Muscle layer of duodenum (tissue), 2 donors: Measurements from ENCODE around the gene CDH9.

ENCODE experiments used
- H3K27ac ChIP-seq: one replicate; pipeline ENCODE4 v1.7.0; 2013; ENCODE audit warnings: mild to moderate bottlenecking, low read length
- H3K27me3 ChIP-seq: one replicate; pipeline ENCODE4 v1.7.0; 2013; ENCODE audit warnings: low read depth, mild to moderate bottlenecking, control low read depth, low read length
- H3K36me3 ChIP-seq, 2 donors: one replicate each; pipeline ENCODE4 v1.7.0; 2013; ENCODE audit warnings: low read length in 2 of 2, control low read depth in 1 of 2, mild to moderate bottlenecking in 1 of 2; ENCODE audit not compliant: insufficient read depth in 2 of 2, control insufficient read depth in 1 of 2
- H3K4me1 ChIP-seq, 2 donors: one replicate each; pipeline ENCODE4 v1.7.0; 2013; ENCODE audit warnings: low read length in 2 of 2, mild to moderate bottlenecking in 2 of 2, control low read depth in 1 of 2, moderate library complexity in 1 of 2; ENCODE audit not compliant: insufficient read depth in 2 of 2, control insufficient read depth in 1 of 2
- H3K4me3 ChIP-seq, 2 donors: one replicate each; pipeline ENCODE4 v1.7.0; 2013; ENCODE audit warnings: low read length in 2 of 2, low read depth in 1 of 2, mild to moderate bottlenecking in 1 of 2
- H3K9me3 ChIP-seq, 2 donors: one replicate each; pipeline ENCODE4 v1.7.0; 2013; ENCODE audit warnings: low read length in 2 of 2, control low read depth in 1 of 2, mild to moderate bottlenecking in 1 of 2; ENCODE audit not compliant: control insufficient read depth in 1 of 2
- donor health status: healthy.

Gene CDH9

DNA sequence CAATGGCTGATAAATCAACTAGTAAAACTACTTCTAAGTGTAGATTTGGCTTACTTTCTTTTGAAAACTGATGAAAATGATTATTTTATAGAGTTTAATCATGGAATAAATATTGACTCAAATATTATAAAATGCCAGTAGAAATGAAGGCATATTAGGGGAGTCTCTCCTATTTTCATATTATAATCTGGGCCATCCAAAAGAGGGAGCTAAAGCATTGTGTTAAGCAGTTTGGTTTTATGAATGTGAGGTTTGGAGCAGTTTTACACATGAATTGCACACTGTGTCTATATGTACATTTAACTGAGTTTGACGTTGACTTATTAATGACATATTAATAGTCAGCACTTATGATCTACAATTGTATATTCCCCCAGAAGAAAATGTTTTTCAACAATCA is 17.4 kb downstream of the CDH9 start:
- H3K27ac ChIP-seq, result no peak overlapping the region
- no peak overlapping the region for H3K4me3 ChIP-seq
- H3K9me3 ChIP-seq, result no peaks in the 10 kb centered on the region
- H3K36me3 ChIP-seq, result no peaks in the 10 kb centered on the region
- H3K27me3 ChIP-seq, result no peaks in the 10 kb centered on the region
- H3K4me1 ChIP-seq, result no peaks in the 10 kb centered on the region

GRCh38 chr5:27015758-27016157 is 22.6 kb downstream of the CDH9 start:
- H3K4me3 ChIP-seq, result no peak overlapping the region
- no peak overlapping the region for H3K27ac ChIP-seq
- no peaks in the 10 kb centered on the region for H3K27me3 ChIP-seq
- no peaks in the 10 kb centered on the region for H3K9me3 ChIP-seq
- no peaks in the 10 kb centered on the region for H3K36me3 ChIP-seq
- no peaks in the 10 kb centered on the region for H3K4me1 ChIP-seq

- Histone ChIP-seq H3K4me1 (no peaks in the 10 kb centered on the region), H3K9me3 (no peaks in the 10 kb centered on the region), H3K27me3 (no peaks in the 10 kb centered on the region), H3K36me3 (no peaks in the 10 kb centered on the region), H3K4me3 (no peak overlapping the region), H3K27ac (no peak overlapping the region)
These were observed 27.1 kb downstream of the CDH9 start for GRCh38 chr5:27011274-27011673.

DNA sequence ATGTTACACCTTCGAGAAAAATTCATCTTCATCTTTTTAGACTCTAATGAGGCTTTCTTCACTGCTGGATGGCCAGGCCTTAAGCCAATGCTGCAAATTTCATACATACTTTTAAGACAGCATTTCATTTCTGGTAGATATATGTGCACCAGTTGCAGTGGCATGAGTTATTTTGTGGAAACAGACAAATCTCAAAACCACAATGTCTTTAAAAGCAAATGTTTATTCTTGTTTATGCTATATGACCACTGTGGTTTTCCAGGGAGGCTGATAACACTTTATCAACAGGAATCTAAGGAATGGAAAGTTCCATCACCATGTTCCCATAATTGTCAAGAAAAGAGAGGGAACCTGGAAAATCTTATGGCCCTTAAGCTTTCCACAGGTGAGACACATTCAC is 27.7 kb downstream of the CDH9 start:
- H3K4me3 ChIP-seq, result no peak overlapping the region
- H3K27me3 ChIP-seq, result no peaks in the 10 kb centered on the region
- H3K27ac ChIP-seq, result no peak overlapping the region
- no peaks in the 10 kb centered on the region for H3K36me3 ChIP-seq
- H3K9me3 ChIP-seq, result no peaks in the 10 kb centered on the region
- H3K4me1 ChIP-seq, result no peaks in the 10 kb centered on the region

- Histone ChIP-seq H3K4me3 (no peak overlapping the region), H3K27me3 (no peaks in the 10 kb centered on the region), H3K36me3 (no peaks in the 10 kb centered on the region), H3K9me3 (no peaks in the 10 kb centered on the region), H3K27ac (no peak overlapping the region), H3K4me1 (no peaks in the 10 kb centered on the region)
These were observed 28.9 kb downstream of the CDH9 start for GRCh38 chr5:27009540-27009915.

DNA sequence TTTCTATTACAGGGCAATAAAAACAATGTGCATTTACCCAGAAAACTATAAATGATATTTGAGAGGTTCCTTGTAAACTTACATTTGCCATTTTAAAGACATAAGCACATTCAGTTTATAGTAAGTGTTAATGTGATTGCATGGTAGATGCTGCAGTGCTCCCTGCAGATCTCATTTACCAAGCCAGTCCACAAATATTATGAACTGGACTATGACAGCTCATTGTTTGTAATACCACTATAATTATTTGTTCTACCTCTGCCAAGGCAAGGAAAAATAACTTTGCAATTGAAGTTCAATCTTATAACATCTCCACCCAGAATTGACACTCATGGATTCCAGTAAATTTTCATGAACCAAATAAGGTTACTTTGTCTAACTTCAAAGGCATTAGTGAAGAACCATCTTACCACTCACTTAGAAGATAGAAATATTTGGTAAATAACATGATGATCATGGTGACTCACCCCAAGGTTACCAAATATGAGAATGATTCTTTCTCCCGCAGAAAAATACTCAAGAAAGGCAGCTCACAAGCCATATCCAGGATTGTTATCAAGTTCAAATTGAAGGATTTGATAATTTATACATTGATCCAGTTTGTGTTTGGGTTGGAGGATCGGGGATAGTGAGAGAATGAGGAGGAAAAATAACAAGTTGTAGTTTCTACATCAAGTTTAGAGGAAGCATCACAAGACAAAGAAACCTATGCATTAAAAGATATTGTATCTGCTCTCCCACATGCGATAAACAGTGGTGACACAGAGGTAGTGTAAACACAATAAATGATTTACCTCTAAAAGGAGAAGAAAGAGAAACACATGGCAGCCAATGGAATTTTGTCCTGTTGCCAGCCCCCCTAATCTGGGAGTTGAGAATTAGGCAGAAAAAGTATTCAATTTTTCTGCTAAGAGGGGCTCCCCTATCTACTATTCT is 29.5 kb downstream of the CDH9 start:
- no peaks in the 10 kb centered on the region for H3K4me1 ChIP-seq
- no peaks in the 10 kb centered on the region for H3K27me3 ChIP-seq
- H3K9me3 ChIP-seq, result no peaks in the 10 kb centered on the region
- H3K27ac ChIP-seq, result no peak overlapping the region
- H3K4me3 ChIP-seq, result no peak overlapping the region
- no peaks in the 10 kb centered on the region for H3K36me3 ChIP-seq

DNA sequence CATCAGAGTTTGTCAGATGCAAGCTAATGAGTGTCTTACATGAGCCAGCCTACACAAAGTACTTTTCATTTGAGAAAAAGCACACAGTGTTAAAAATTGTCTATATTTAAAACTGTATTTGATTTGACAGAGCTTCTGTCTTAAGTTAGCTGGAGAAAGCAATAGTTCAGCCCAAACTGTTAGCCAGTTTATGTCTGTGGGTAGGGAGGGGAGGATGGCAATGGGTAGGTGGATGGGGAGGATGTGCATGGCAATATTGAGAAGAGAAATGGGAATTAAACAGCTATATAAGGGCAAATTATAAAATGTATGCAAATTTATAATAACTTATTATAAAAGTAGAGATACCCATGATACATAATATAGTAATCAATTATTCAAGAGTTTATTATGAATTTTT is 31.3 kb downstream of the CDH9 start:
- Histone ChIP-seq H3K4me1 (no peaks in the 10 kb centered on the region), H3K27ac (no peak overlapping the region), H3K36me3 (no peaks in the 10 kb centered on the region)

DNA sequence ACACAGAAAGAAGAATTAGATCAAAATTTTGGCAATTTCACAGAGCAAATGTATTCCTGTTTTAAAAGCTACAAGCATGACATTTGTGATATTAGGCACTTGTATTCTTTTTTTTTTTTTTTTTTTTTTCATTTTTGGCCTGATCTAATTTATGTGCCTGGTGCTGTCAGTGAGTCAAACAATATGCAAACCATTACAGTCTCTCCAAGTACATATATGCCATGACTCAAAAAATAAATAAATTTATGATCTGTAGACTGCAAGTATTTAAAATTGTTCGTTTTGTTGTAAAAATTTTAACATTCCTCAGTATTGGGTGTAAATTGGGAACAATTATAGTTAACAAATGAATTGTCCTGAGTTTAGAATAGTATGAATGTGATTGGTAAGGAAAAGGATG is 51.4 kb downstream of the CDH9 start:
- Histone ChIP-seq H3K36me3 (no peaks in the 10 kb centered on the region), H3K27me3 (no peaks in the 10 kb centered on the region), H3K4me1 (no peaks in the 10 kb centered on the region), H3K27ac (no peak overlapping the region), H3K4me3 (no peak overlapping the region), H3K9me3 (no peaks in the 10 kb centered on the region)

More for the DNA sequence above, 31.3 kb downstream of the CDH9 start:
- H3K9me3 ChIP-seq, result no peaks in the 10 kb centered on the region
- H3K27me3 ChIP-seq, result no peaks in the 10 kb centered on the region
- no peak overlapping the region for H3K4me3 ChIP-seq

DNA sequence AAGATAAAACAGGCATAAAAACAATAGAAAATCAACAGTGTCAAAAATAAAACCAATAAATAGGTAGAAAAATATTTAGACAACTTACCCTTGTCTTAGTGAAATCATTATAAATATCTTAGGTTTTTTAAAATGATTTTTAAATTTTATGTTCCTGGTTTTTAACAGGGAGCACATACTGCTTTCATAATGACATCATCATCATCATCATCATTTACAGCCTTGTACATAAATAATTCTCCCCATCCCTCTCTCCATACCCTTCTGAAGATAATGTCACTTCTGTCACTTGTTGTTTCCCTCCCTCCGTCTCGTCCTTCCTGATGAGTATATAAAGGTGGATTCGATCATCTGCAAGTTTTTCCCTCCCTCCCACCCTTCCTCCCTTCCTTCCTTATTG is 56.6 kb downstream of the CDH9 start:
- Histone ChIP-seq H3K27ac (no peak overlapping the region), H3K27me3 (no peaks in the 10 kb centered on the region), H3K36me3 (no peaks in the 10 kb centered on the region), H3K9me3 (no peaks in the 10 kb centered on the region), H3K4me3 (no peak overlapping the region), H3K4me1 (no peaks in the 10 kb centered on the region)

- Histone ChIP-seq H3K9me3 (peaks cover 0 to 3% of the 10 kb centered on the region in 2 donors), H3K36me3 (no peaks in the 10 kb centered on the region), H3K4me3 (no peak overlapping the region), H3K27me3 (no peaks in the 10 kb centered on the region), H3K27ac (no peak overlapping the region), H3K4me1 (no peaks in the 10 kb centered on the region)
These were observed 79.1 kb downstream of the CDH9 start for GRCh38 chr5:26959290-26959689.

- Histone ChIP-seq H3K4me3 (no peak overlapping the region), H3K9me3 (peaks cover 0 to 3% of the 10 kb centered on the region in 2 donors), H3K4me1 (no peaks in the 10 kb centered on the region), H3K27ac (no peak overlapping the region), H3K27me3 (no peaks in the 10 kb centered on the region), H3K36me3 (no peaks in the 10 kb centered on the region)
These were observed 83.2 kb downstream of the CDH9 start for GRCh38 chr5:26955161-26955560.

GRCh38 chr5:26948921-26949320 is 89.5 kb downstream of the CDH9 start:
- Histone ChIP-seq H3K27me3 (no peaks in the 10 kb centered on the region), H3K9me3 (no peaks in the 10 kb centered on the region), H3K27ac (no peak overlapping the region), H3K4me3 (no peak overlapping the region), H3K4me1 (no peaks in the 10 kb centered on the region), H3K36me3 (no peaks in the 10 kb centered on the region)
